GM18867 (cell line): ENCODE results near the gene C14orf119.

Source experiments
- ATAC-seq: cut with Tn5 transposase; IDR thresholded peaks from one replicate; pipeline ENCODE4 v1.9.1; 2021; ENCODE audit warnings: mild to moderate bottlenecking, moderate library complexity; ENCODE audit not compliant: unreplicated experiment

C14orf119 gene

GRCh38 chr14:23086565-23086964, 8.7 kb upstream of the C14orf119 start:
- no peak for ATAC-seq

- no peak for ATAC-seq
Measured at GRCh38 chr14:23089498-23090253, 5.6 kb upstream of the C14orf119 start.

- ATAC-seq, result no peak
Measured at GRCh38 chr14:23090254-23090636, 5.1 kb upstream of the C14orf119 start.

GRCh38 chr14:23091294-23092225, 3.7 kb upstream of the C14orf119 start:
- ATAC-seq, result no peak

GRCh38 chr14:23093104-23093503, 2.2 kb upstream of the C14orf119 start:
- ATAC-seq, result no peak

GRCh38 chr14:23093526-23093925, 1.8 kb upstream of the C14orf119 start:
- no peak for ATAC-seq

- ATAC-seq, result no peak
Measured at GRCh38 chr14:23093991-23094665, 1.2 kb upstream of the C14orf119 start.

GRCh38 chr14:23094666-23095195, 574 bp upstream of the C14orf119 start, which contains the start of gene ACIN1:
TSS of gene ACIN1 (minus strand) at chr14:23095136. CDS start at chr14:23095112, 24 bp downstream.
- ATAC-seq, result peak; percentile 38

GRCh38 chr14:23097786-23098185, 2.5 kb downstream of the C14orf119 start:
- ATAC-seq, result no peak

- ATAC-seq, result no peak
Measured at GRCh38 chr14:23099212-23099861, 4.0 kb downstream of the C14orf119 start.

GRCh38 chr14:23101213-23101970, 6.1 kb downstream of the C14orf119 start:
- no peak for ATAC-seq

GRCh38 chr14:23101986-23102625, 6.8 kb downstream of the C14orf119 start:
- ATAC-seq, result no peak

- no peak for ATAC-seq
Measured at GRCh38 chr14:23102801-23103200, 7.5 kb downstream of the C14orf119 start.

- no peak for ATAC-seq
Measured at GRCh38 chr14:23103581-23103980, 8.3 kb downstream of the C14orf119 start.

- ATAC-seq, result no peak
Measured at GRCh38 chr14:23104070-23104590, 8.8 kb downstream of the C14orf119 start.

GRCh38 chr14:23104591-23105347, 9.5 kb downstream of the C14orf119 start, which contains the start of gene CIROP:
TSS of gene CIROP (minus strand) at chr14:23104989. CDS start at chr14:23104920, 69 bp downstream.
- no peak for ATAC-seq

GRCh38 chr14:23105348-23105824, 10.1 kb downstream of the C14orf119 start:
- ATAC-seq, result no peak

- no peak for ATAC-seq
Measured at GRCh38 chr14:23106747-23107045, 11.4 kb downstream of the C14orf119 start.
